GM12891 (cell line): ENCODE results near the gene NEIL3.

ENCODE experiments used
- PAX5 ChIP-seq: IDR thresholded peaks from 2 replicates; pipeline ENCODE4 v1.6.1; 2011; ENCODE audit warnings: low read length, moderate library complexity, mild to moderate bottlenecking; ENCODE audit not compliant: insufficient read depth, severe bottlenecking
- POLR2A ChIP-seq: IDR thresholded peaks from 2 replicates; pipeline ENCODE4 v1.6.1; 2011; ENCODE audit warnings: low read depth, low read length, control low read depth
- POLR2AphosphoS5 ChIP-seq: IDR thresholded peaks from 2 replicates; pipeline ENCODE4 v1.6.1; 2011; ENCODE audit warnings: low read depth, low read length, control low read depth
- POU2F2 ChIP-seq: IDR thresholded peaks from 2 replicates; pipeline ENCODE4 v1.6.1; 2011; ENCODE audit warnings: low read depth, mild to moderate bottlenecking, control low read depth, low read length, moderate library complexity
- TAF1 ChIP-seq: IDR thresholded peaks from 2 replicates; pipeline ENCODE4 v1.6.1; 2011; ENCODE audit warnings: low read depth, low read length, control low read depth

DNA sequence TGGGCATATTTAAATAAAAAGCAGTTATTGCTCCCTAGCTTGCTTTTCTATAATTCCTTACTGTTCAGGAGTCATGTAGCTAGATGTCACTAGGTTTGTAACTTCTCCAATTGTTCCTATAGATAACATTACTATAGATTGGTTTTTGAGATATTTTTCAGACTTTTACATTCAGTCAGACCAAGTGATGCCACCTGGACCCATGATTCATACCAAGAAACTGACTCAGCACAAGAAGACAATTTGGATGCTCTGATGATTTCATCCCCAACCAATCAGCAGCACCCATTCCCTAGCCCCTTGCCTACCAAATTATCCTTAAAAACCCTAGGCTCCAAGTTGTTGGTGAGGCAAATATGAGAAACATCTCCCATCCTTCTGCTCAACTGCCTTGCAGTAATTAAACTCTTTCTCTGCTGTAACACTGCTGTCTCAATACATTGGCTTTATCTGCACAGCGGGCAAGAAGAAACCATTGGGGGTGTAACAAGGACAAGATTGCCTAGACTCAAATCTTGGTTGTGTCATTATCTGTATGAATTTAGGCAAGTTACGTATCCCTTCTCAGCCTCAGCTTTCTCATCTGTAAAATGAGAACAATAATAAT lies 11.8 kb upstream of the NEIL3 start:
- TF ChIP-seq POLR2AphosphoS5 (no peak), POLR2A (no peak), TAF1 (no peak), POU2F2 (no peak), PAX5 (no peak)
